Measurements from ENCODE around the gene UBB. TPM values are rescaled to one million over a fixed set of nuclear protein-coding genes. Genes with fewer than 3 reads are reported as not detected.

The UBB gene
- 1,946 to 2,234 TPM (median 2,087 TPM) in 5 replicates for total RNA-seq (2022; extraction: Qiagen RNA extraction)

DNA sequence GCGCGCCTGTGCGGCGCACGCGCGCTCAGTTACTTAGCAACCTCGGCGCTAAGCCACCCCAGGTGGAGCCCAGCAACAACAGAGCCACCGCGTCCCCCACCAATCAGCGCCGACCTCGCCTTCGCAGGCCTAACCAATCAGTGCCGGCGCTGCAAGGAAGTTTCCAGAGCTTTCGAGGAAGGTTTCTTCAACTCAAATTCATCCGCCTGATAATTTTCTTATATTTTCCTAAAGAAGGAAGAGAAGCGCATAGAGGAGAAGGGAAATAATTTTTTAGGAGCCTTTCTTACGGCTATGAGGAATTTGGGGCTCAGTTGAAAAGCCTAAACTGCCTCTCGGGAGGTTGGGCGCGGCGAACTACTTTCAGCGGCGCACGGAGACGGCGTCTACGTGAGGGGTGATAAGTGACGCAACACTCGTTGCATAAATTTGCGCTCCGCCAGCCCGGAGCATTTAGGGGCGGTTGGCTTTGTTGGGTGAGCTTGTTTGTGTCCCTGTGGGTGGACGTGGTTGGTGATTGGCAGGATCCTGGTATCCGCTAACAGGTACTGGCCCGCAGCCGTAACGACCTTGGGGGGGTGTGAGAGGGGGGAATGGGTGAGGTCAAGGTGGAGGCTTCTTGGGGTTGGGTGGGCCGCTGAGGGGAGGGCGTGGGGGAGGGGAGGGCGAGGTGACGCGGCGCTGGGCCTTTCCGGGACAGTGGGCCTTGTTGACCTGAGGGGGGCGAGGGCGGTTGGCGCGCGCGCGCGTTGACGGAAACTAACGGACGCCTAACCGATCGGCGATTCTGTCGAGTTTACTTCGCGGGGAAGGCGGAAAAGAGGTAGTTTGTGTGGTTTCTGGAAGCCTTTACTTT lies at the start of gene UBB:
UBB (plus strand) TSS at position 452 of the 856 bp plus-strand sequence. CDS start 817 bp downstream, outside the sequence.

DNA sequence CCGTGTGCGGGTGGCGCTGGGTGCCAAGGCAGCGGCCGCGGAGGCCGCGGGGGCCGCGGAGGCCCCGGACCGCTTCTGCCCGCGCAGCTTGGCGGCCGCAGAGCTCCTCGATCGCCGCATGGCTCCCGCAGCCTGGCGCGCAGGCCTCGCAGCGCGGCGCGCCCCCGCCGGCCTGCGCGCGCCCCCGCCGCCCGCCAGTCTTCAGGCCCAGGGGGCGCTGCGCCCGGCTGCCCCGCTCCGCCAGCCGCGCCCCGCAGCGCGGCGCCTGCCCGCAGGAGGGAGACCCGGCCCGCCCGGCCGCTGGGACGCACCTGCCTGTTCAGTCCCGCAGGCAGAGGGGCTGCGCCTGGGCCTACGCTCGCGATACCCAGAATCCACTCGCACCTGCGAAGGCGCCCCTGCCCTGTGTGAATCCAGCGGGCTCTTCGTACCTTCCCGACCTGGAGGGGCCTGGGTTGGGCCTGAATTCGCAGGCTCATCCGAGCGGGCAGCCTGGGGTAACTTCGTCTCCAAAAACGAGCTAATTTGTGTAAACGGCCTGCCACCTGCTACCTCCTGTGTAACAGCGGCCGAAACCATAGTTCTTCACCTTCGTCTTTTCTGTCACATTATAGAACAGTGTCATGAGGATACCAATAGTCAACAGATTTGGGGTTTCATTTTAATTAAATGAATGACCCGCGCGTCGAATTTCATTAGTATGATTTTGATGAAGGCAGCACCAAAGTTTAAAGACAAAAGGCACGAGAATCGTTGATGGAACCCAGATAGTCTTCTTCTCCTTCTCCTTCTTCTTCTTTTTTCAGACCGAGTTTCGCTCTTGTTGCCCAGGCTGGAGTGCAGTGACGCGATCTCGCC lies 27.3 kb upstream of the UBB start, which contains the start of gene CENPV:
CENPV (minus strand) TSS at position 153 of the 858 bp plus-strand sequence; CDS start at position 120, 33 bp downstream.

DNA sequence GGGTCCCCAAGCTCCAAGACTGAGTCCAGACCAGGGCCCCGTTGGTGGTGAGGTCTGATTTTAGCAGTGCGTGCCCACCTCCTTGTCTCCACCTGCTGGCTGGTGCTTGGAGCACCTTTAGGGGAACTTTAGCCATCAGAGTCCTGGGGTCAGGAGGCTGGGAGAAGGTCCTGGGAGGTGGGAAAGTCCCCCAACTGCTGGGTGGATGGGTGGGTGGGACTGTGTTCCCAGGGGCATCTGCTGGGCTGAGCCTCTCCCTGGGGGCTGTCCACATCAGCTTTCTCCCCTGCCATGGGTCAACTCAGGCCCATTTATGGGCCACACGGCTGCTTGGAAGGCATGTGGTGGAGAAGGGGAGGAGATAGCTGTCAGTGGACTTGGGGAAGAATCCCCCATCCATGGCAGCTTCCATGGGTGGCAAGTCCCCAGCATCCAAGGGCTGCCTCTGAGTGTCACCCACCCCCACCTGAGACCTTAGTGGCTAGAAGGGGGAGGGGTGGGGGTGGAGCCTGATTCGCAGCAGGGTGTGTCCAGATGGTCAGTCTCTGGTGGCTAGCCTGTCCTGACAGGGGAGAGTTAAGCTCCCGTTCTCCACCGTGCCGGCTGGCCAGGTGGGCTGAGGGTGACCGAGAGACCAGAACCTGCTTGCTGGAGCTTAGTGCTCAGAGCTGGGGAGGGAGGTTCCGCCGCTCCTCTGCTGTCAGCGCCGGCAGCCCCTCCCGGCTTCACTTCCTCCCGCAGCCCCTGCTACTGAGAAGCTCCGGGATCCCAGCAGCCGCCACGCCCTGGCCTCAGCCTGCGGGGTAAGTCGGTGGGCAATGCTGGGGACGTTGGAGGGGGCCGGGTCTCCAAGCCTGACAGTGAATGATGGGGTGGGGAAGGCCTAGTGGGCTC lies 34.4 kb downstream of the UBB start, which contains the start of gene TRPV2:
TRPV2 (plus strand) TSS at position 541 of the 894 bp plus-strand sequence. CDS start 2,098 bp downstream, outside the sequence.

Other genes with a start within 250 kb of the UBB start
- gene NCOR1, start 165.6 kb upstream of the UBB start, total RNA-seq (2022; extraction: Qiagen RNA extraction), result 64.1 to 80.0 TPM (median 73.4 TPM) in 5 replicates
- 17.0 to 18.1 TPM (median 17.9 TPM) in 5 replicates for gene PIGL, start 163.9 kb upstream of the UBB start, total RNA-seq (2022; extraction: Qiagen RNA extraction)
- gene CENPV, start 27.6 kb upstream of the UBB start, total RNA-seq (2022; extraction: Qiagen RNA extraction), result 135 to 165 TPM (median 156 TPM) in 5 replicates
- gene TRPV2, start 34.5 kb downstream of the UBB start, total RNA-seq (2022; extraction: Qiagen RNA extraction), result 0.19 to 0.90 TPM (median 0.41 TPM) in 5 replicates
- 0.93 to 1.3 TPM (median 1.1 TPM) in 5 replicates for gene LRRC75A, start 111.1 kb downstream of the UBB start, total RNA-seq (2022; extraction: Qiagen RNA extraction)
- gene ZNF287, start 188.1 kb downstream of the UBB start, total RNA-seq (2022; extraction: Qiagen RNA extraction), result 8.5 to 18.9 TPM (median 13.7 TPM) in 5 replicates

All from A549 treated with Mapracorat at 1 μM for 4 hours (cell line).